ENCODE data around the gene COG6.

The COG6 gene

GRCh38 chr13:39655569-39656324 is at the start of gene COG6:
TSS of gene COG6 (plus strand) at chr13:39655662. CDS start at chr13:39655727, 65 bp downstream.
- peak within 1 kb of the TSS; percentile 74; the same call in 1 of the 2 replicates for H3K9ac ChIP-seq (ENCODE audit: low read depth, low read length)
- no peak within 1 kb of the TSS for H3K27ac ChIP-seq (ENCODE audit: low read length)
- H3K36me3 ChIP-seq (ENCODE audit: insufficient read depth, low read depth, low read length): peaks cover 6% of the 10 kb centered on the region; the same call in 1 of the 2 replicates
- H3K4me3 ChIP-seq (ENCODE audit: low read length): peak within 1 kb of the TSS; percentile 93
- H3K27me3 ChIP-seq (ENCODE audit: insufficient read depth, low read length): no peaks in the 10 kb centered on the region
- H3K9me3 ChIP-seq (ENCODE audit: insufficient read depth, low read depth, low read length): no peaks in the 10 kb centered on the region
- H3K4me1 ChIP-seq (ENCODE audit: insufficient read depth, low read length): no peaks in the 10 kb centered on the region

GRCh38 chr13:39605677-39606320 is 49.7 kb upstream of the COG6 start:
- Histone ChIP-seq H3K4me1 (ENCODE audit: insufficient read depth, low read length) (peaks cover 9% of the 10 kb centered on the region; the same call in 1 of the 2 replicates), H3K27ac (ENCODE audit: low read length) (no peak overlapping the region), H3K9me3 (ENCODE audit: insufficient read depth, low read depth, low read length) (no peaks in the 10 kb centered on the region), H3K27me3 (ENCODE audit: insufficient read depth, low read length) (peaks cover 40% of the 10 kb centered on the region), H3K36me3 (ENCODE audit: insufficient read depth, low read depth, low read length) (no peaks in the 10 kb centered on the region), H3K9ac (ENCODE audit: low read depth, low read length) (no peak overlapping the region), H3K4me3 (ENCODE audit: low read length) (no peak overlapping the region)

DNA sequence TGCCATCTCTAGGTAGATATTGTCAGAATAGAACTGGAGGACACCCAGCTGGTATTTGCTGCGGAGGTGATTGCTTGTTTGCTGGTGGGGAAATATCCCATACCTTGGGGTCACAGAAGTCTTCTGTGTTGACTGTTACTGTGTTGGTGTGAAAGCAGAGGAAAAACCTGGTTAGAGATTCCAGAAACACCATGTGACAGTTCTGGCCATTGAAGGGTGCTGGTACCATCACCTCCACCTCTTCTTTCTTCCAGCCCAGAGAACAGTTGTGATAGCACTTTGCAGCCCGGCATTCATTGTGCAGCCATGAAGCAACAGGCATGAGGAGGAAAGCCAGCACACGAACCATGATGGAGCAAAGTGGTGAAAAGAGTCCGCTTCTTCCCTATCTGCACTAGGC is 47.6 kb upstream of the COG6 start:
- Histone ChIP-seq H3K27ac (ENCODE audit: low read length) (no peak overlapping the region), H3K9me3 (ENCODE audit: insufficient read depth, low read depth, low read length) (no peaks in the 10 kb centered on the region), H3K27me3 (ENCODE audit: insufficient read depth, low read length) (peaks cover 24% of the 10 kb centered on the region), H3K36me3 (ENCODE audit: insufficient read depth, low read depth, low read length) (no peaks in the 10 kb centered on the region), H3K9ac (ENCODE audit: low read depth, low read length) (no peak overlapping the region), H3K4me3 (ENCODE audit: low read length) (no peak overlapping the region), H3K4me1 (ENCODE audit: insufficient read depth, low read length) (no peaks in the 10 kb centered on the region)

DNA sequence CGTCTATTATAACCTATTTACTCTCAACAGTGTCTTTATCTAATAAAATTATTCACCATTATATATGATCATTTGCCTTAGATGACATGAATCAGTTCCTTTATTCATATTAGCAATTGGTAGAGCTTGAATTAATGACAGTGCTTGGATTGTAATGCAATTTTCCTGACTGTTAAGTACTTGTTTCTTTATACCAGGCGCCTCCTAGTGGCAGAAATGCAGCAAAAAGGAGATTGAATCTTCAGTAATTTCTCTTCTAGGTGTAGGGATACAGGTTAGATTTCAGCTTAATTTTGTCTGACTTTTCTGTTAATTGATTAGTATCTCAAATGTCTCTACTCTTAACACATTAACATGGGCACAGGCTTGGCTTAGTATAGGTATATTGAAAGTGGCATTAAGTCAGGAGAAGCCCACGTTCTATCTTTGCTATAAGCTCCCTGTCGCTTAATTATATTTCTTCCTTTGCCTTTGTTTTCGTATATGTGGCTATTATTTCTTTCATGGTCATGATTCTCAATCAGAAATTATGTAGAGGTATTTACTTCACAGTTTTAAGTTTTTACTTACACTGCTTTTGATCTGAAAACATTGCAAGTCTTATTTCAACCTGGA is 43.3 kb upstream of the COG6 start:
- H3K4me1 ChIP-seq (ENCODE audit: insufficient read depth, low read length): no peaks in the 10 kb centered on the region
- no peak overlapping the region for H3K4me3 ChIP-seq (ENCODE audit: low read length)
- no peaks in the 10 kb centered on the region for H3K27me3 ChIP-seq (ENCODE audit: insufficient read depth, low read length)
- no peaks in the 10 kb centered on the region for H3K9me3 ChIP-seq (ENCODE audit: insufficient read depth, low read depth, low read length)
- no peak overlapping the region for H3K27ac ChIP-seq (ENCODE audit: low read length)
- no peak overlapping the region for H3K9ac ChIP-seq (ENCODE audit: low read depth, low read length)
- H3K36me3 ChIP-seq (ENCODE audit: insufficient read depth, low read depth, low read length): no peaks in the 10 kb centered on the region

- Histone ChIP-seq H3K27ac (ENCODE audit: low read length) (no peak overlapping the region), H3K9ac (ENCODE audit: low read depth, low read length) (no peak overlapping the region), H3K4me1 (ENCODE audit: insufficient read depth, low read length) (no peaks in the 10 kb centered on the region), H3K9me3 (ENCODE audit: insufficient read depth, low read depth, low read length) (no peaks in the 10 kb centered on the region), H3K36me3 (ENCODE audit: insufficient read depth, low read depth, low read length) (no peaks in the 10 kb centered on the region), H3K27me3 (ENCODE audit: insufficient read depth, low read length) (no peaks in the 10 kb centered on the region), H3K4me3 (ENCODE audit: low read length) (no peak overlapping the region)
These were observed 39.3 kb upstream of the COG6 start for GRCh38 chr13:39616087-39616694.

- H3K4me3 ChIP-seq (ENCODE audit: low read length): no peak overlapping the region
- H3K27me3 ChIP-seq (ENCODE audit: insufficient read depth, low read length): no peaks in the 10 kb centered on the region
- no peak overlapping the region for H3K27ac ChIP-seq (ENCODE audit: low read length)
- H3K4me1 ChIP-seq (ENCODE audit: insufficient read depth, low read length): no peaks in the 10 kb centered on the region
- H3K9me3 ChIP-seq (ENCODE audit: insufficient read depth, low read depth, low read length): no peaks in the 10 kb centered on the region
- H3K36me3 ChIP-seq (ENCODE audit: insufficient read depth, low read depth, low read length): no peaks in the 10 kb centered on the region
- H3K9ac ChIP-seq (ENCODE audit: low read depth, low read length): no peak overlapping the region
These were observed 36.9 kb upstream of the COG6 start for GRCh38 chr13:39618561-39618960.

GRCh38 chr13:39623466-39623865 is 32.0 kb upstream of the COG6 start:
- no peak overlapping the region for H3K9ac ChIP-seq (ENCODE audit: low read depth, low read length)
- H3K36me3 ChIP-seq (ENCODE audit: insufficient read depth, low read depth, low read length): no peaks in the 10 kb centered on the region
- no peak overlapping the region for H3K27ac ChIP-seq (ENCODE audit: low read length)
- no peaks in the 10 kb centered on the region for H3K9me3 ChIP-seq (ENCODE audit: insufficient read depth, low read depth, low read length)
- no peak overlapping the region for H3K4me3 ChIP-seq (ENCODE audit: low read length)
- no peaks in the 10 kb centered on the region for H3K27me3 ChIP-seq (ENCODE audit: insufficient read depth, low read length)
- H3K4me1 ChIP-seq (ENCODE audit: insufficient read depth, low read length): no peaks in the 10 kb centered on the region

GRCh38 chr13:39631307-39631706 is 24.2 kb upstream of the COG6 start:
- no peak overlapping the region for H3K27ac ChIP-seq (ENCODE audit: low read length)
- H3K4me1 ChIP-seq (ENCODE audit: insufficient read depth, low read length): no peaks in the 10 kb centered on the region
- no peaks in the 10 kb centered on the region for H3K27me3 ChIP-seq (ENCODE audit: insufficient read depth, low read length)
- H3K4me3 ChIP-seq (ENCODE audit: low read length): no peak overlapping the region
- no peaks in the 10 kb centered on the region for H3K9me3 ChIP-seq (ENCODE audit: insufficient read depth, low read depth, low read length)
- H3K9ac ChIP-seq (ENCODE audit: low read depth, low read length): no peak overlapping the region
- no peaks in the 10 kb centered on the region for H3K36me3 ChIP-seq (ENCODE audit: insufficient read depth, low read depth, low read length)

- Histone ChIP-seq H3K36me3 (ENCODE audit: insufficient read depth, low read depth, low read length) (no peaks in the 10 kb centered on the region), H3K9ac (ENCODE audit: low read depth, low read length) (no peak overlapping the region), H3K27ac (ENCODE audit: low read length) (no peak overlapping the region), H3K4me1 (ENCODE audit: insufficient read depth, low read length) (no peaks in the 10 kb centered on the region), H3K4me3 (ENCODE audit: low read length) (no peak overlapping the region), H3K9me3 (ENCODE audit: insufficient read depth, low read depth, low read length) (no peaks in the 10 kb centered on the region), H3K27me3 (ENCODE audit: insufficient read depth, low read length) (no peaks in the 10 kb centered on the region)
These were observed 22.5 kb upstream of the COG6 start for GRCh38 chr13:39632994-39633393.

- no peak overlapping the region for H3K4me3 ChIP-seq (ENCODE audit: low read length)
These were observed 19.9 kb upstream of the COG6 start for GRCh38 chr13:39635564-39635963.

DNA sequence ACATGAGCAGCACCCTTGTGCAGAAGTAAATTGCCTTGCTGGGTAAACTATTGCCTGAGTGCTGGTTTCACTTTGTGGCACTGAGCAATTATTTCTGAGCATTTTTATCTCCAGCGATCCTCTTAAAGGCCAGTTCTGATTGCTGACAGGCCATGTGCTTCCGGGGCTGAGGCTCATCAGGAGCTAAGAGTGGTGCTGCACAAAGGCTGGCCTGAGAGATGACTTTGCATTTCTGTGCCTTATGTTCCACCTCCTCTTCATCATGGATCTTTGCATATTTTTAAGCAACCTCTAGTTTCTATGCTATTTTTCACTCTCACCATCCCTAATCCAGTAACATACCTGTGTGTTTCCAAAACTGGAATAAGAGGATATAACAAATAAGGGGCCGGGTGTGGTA is 17.6 kb upstream of the COG6 start:
- no peaks in the 10 kb centered on the region for H3K4me1 ChIP-seq (ENCODE audit: insufficient read depth, low read length)
- H3K27ac ChIP-seq (ENCODE audit: low read length): no peak overlapping the region
- H3K27me3 ChIP-seq (ENCODE audit: insufficient read depth, low read length): no peaks in the 10 kb centered on the region
- H3K36me3 ChIP-seq (ENCODE audit: insufficient read depth, low read depth, low read length): no peaks in the 10 kb centered on the region
- no peak overlapping the region for H3K4me3 ChIP-seq (ENCODE audit: low read length)
- H3K9me3 ChIP-seq (ENCODE audit: insufficient read depth, low read depth, low read length): no peaks in the 10 kb centered on the region
- no peak overlapping the region for H3K9ac ChIP-seq (ENCODE audit: low read depth, low read length)

More at GRCh38 chr13:39635564-39635963, 19.9 kb upstream of the COG6 start:
- H3K9me3 ChIP-seq (ENCODE audit: insufficient read depth, low read depth, low read length): no peaks in the 10 kb centered on the region
- no peaks in the 10 kb centered on the region for H3K27me3 ChIP-seq (ENCODE audit: insufficient read depth, low read length)
- H3K27ac ChIP-seq (ENCODE audit: low read length): no peak overlapping the region
- no peaks in the 10 kb centered on the region for H3K36me3 ChIP-seq (ENCODE audit: insufficient read depth, low read depth, low read length)
- no peaks in the 10 kb centered on the region for H3K4me1 ChIP-seq (ENCODE audit: insufficient read depth, low read length)
- no peak overlapping the region for H3K9ac ChIP-seq (ENCODE audit: low read depth, low read length)

All from iPS-20b (cell line).